Stimulated activated CD4-positive, alpha-beta T cell treated with anti-CD3 and anti-CD28 coated beads, Interleukin-12 subunit alpha, Interleukin-12 subunit beta, amount 100 ng/mL, for 24 hours (primary cell): ENCODE measurements around the gene FRMD6.
"Not testable (repeated sequence)": the region's sequence is repeated elsewhere in the genome, so short reads cannot be mapped to it uniquely, and the experiment has no call there.

Experiments
- DNase-seq, 2 experiments: peaks; one replicate each; pipeline ENCODE4 v3.0.0-alpha.2; 2020; ENCODE audit warnings: low read depth in 2 of 2

The FRMD6 gene

GRCh38 chr14:51725061-51725460 is 73.4 kb downstream of the FRMD6 start:
- no peak for DNase-seq

DNA sequence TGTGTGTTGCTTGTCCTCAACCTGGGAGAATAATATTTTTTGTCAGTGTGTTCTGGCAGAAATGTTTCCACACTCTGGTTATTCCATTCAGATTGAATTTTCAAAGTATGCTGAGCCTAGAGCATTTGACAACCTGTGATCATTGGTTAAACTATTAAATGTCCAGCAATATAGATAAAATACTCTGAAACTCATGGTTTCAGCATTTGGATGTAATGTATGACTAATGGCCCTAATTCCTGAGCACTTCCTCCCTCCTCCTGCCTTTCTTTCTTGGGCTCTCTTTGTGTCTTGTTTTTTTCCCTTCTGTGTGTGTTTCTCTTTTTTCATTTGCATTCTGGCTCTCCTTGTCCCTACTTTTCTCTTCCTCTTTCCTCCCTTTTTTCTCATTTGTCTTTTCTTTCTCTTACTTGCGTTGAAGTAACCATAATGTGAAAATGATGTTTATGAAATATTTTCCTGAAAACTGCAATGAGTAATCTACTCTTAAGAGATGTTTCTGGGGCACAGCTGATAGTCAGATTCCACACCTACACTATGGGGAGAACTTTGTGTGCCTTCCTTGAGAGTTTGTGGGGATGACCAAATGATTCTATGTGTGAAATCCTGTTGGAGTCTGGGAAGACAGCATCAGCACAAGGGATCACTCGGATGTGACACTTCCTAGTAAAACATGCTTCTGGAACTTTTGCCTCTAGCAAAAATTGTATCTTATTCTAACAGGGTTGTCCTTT is 74.6 kb downstream of the FRMD6 start:
- DNase-seq: no peak

- no peak for DNase-seq
Measured at GRCh38 chr14:51727526-51727925, 75.8 kb downstream of the FRMD6 start.

- no peak for DNase-seq
Measured at GRCh38 chr14:51730098-51730497, 78.4 kb downstream of the FRMD6 start.

- DNase-seq: no peak
Measured at GRCh38 chr14:51730684-51731083, 79.0 kb downstream of the FRMD6 start.

DNA sequence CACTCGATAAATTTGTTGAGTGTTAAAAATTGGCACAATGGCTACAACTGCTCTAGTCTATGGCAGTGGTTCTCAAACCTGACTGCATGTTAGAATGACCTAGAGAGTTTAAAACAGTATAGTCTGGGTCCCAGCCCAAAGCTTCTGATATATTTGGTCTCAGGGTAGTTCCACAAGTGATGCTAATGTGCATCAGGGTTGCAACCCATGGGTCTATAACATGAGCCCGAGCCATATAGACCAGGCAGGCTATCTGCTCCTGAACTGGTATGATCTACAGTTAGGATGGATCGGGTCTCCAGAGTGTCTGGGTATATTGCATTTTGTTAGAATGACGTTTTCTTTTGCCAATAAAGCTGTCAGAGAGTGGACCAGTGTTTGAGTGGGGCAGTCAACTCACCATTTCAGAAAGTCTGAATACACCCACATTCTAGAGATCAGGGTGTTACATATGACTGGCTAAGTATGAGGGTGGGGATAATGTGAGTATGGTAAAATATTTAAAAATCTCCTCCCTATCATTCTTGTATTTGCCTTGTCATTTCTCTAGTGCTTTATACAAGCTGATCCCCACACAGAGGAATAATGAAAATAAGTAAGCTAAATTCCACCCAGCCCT is 80.9 kb downstream of the FRMD6 start:
- no peak for DNase-seq

DNA sequence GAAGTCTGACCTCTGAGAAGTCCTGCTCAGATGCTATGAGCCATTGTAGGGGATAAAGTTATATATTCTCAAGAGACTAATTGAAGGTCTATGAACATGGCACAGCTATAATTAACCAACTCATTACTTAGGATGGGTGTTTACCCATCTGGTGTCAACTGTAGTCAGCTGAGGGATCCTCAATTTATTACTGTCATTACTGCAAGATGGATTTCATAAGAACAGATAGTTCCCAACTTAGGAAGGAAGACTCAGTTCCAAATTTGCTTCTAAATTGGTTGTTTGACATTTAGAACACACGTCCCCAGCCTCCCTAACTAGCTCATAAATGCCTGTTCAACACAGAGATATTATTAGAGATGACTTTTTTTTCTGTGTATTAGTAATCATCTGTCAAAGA is 81.4 kb downstream of the FRMD6 start:
- DNase-seq: no peak

DNA sequence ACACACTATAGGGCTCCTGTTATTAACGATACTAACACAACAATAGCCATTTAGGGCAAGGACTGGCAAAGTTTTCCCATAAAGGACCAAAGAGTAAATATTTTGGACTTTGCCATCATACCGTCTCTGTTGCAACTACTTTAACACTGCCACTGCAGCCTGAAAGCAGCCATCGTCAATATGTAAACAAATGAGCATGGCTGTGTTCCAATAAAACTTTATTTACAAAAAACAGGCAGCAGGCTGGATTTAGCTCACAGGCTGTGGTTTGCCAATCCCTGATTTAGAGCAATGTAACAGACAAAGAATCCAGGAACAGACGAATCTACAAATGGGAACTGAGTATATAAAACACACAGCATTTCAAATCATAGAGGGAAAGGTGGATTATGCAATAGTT is 84.1 kb downstream of the FRMD6 start:
- DNase-seq: no peak

GRCh38 chr14:51738754-51739153 is 87.0 kb downstream of the FRMD6 start:
- DNase-seq: no peak

- DNase-seq: no peak
Measured at GRCh38 chr14:51743588-51744000, 91.9 kb downstream of the FRMD6 start.

- DNase-seq: no peak
Measured at GRCh38 chr14:51744372-51745130, 92.8 kb downstream of the FRMD6 start.

DNA sequence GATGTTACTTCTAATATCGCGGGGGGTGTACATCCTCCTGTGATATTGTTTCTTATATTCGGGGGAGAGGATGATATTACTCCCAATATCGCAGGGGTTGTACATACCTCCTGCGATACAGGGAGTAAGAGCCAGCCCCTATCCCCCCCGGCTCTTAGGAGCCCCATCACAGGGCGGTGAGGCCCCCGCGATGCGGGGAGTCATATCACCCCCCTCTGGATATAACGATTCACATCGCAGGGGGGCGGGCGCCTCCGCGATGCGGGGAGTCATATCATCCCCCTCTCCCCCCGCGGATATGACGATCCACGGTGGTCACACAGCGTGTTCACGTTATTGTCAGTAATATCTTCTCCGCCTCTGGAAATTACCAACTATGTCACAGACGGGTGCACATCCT is 95.1 kb downstream of the FRMD6 start:
- DNase-seq: not testable (repeated sequence)

DNA sequence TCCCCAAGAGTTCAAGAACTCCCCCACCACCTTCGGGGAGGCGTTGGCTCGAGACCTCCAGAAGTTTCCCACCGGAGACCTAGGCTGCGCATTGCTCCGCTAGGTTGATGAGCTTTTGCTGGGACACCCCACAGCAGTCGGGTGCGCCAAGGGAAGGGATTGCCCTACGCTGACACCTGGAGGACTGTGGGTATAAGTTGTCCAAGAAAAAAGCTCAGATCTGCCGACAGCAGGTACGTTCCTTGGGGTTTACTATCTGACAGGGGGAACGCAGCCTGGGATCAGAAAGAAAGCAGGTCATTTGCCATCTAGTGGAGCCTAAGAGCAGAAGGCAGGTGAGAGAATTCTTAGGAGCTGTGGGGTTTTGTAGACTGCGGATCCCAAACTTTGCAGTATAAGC is 98.8 kb downstream of the FRMD6 start:
- DNase-seq: no peak

- DNase-seq: not testable (repeated sequence)
Measured at GRCh38 chr14:51751611-51752345, 100.1 kb downstream of the FRMD6 start.

GRCh38 chr14:51757756-51758155 is 106.0 kb downstream of the FRMD6 start:
- not testable (repeated sequence) for DNase-seq

- no peak for DNase-seq
Measured at GRCh38 chr14:51759950-51760349, 108.2 kb downstream of the FRMD6 start.

DNA sequence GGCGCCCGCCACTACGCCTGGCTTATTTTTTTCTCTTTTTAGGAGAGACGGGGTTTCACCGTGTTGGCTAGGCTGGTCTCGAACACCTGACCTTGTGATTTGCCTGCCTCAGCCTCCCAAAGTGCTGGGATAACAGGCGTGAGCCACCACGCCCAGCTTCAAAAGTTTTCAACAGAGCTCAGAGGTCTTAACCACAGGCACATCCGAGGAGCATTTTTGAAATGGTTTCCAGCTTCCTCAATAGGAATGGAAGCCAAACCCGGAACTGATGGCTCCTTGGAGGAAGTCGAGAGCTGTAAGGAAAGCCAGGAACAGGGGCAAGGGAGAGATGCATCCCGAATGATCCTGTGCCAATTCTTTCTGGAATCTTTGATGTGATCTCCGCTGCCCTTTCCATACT is 114.0 kb downstream of the FRMD6 start:
- not testable (repeated sequence) for DNase-seq

GRCh38 chr14:51766586-51766985 is 114.9 kb downstream of the FRMD6 start:
- DNase-seq: not testable (repeated sequence)

GRCh38 chr14:51769261-51769660 is 117.6 kb downstream of the FRMD6 start:
- DNase-seq: not testable (repeated sequence)

GRCh38 chr14:51774209-51774608 is 122.5 kb downstream of the FRMD6 start:
- no peak for DNase-seq

DNA sequence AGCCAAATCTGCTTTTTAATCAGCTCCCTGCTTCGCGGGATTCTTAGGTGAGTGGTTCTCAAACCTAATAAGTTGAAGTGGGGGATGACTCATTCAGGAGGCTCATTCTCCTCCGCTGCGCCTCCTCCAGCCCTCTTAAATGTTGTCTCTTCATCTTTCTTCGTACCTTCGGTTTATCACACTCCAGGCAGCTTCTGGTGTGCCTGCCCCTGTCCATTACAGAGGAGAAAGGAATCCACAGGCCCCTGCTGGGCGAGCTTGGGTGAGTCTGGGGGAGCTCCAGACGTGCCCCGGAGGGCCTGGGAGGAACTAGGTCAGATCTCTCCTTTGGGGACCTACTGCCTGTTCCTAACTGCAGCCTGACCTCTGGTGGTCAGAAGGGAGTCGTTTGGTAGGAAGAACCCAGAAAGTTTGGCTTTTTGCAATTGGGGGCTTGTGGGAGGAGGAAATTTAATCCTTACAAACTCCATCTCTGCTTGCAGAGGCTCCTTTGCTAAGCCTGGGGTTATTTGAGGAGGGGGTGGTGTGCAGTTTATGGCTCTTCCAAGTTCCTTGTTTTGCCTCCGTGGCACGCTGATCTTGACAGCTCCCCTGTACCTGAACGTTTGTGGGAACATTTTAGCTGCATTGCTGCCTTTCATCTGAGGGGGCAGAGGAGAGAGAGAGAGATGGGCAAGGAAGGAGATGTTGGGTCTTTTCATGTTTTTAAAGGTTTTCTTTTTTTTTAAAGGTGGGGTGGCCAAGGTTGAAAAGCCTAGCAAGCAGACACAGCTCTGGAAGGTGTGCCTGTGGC is 124.6 kb downstream of the FRMD6 start:
- peak in 1 of 2 experiments; percentile 14 for DNase-seq
